ENCODE measurements around the gene STMP1. TPM values are rescaled to one million over a fixed set of nuclear protein-coding genes. Genes with fewer than 3 reads are reported as not detected.

Gene STMP1
- polyA plus RNA-seq, 1 donor (not counting 4 experiments of a cell fraction or from before 2014, with no cell fraction given): 30.5 TPM

DNA sequence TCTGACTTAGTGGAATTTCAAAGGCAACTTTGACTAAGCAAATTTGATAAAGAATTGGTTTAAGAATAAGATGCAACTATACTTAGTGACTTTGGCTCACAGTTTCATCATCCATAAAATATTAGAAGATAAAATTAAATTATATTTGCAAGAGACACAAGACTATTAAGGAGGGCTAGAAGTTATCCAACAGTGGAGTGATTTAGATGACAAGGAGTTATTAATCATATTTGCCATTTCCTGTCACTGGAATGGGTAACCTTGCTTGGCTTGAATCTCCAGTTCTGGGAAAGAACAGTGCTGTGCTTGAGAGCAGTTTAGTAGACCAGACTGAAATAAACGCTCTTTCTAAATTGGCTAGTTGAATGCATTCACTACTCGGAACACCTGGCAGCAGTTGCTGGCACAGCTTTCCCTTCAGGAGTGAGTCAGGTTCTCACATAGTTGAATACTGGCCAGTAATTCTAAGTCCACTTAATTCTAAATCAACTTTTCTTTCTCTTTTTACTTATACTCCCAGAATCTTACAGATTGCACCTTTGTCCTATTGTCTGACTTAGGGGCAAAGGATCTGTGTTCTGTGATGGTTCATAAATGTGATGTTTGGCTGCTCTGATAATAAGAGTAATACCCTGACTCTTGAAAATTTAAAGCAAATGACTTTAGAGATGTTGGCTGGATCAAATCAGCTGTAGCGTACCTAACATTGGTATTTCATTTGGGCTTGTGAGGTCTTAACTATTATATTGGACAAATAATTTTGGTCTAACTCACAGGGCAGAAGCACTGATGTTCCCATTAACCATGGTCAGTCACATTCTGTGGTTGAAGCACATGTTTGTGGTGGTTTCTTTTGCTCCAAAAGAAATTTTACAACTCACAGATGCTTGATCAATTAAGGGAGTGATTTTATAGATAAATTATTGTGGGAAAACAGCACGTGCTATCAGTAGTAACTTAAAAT is 16.6 kb downstream of the STMP1 start:
- no peaks in the 10 kb centered on the region for H3K9me1 ChIP-seq (ENCODE audit: control insufficient read depth, extremely low read depth, insufficient read depth, low read length)
- peaks cover 36% of the 10 kb centered on the region for H3K4me1 ChIP-seq (ENCODE audit: control insufficient read depth, extremely low read depth, insufficient read depth, low read length)
- peak overlapping the region in 1 of 3 experiments; percentile 21 for H3K4me3 ChIP-seq (ENCODE audit: control insufficient read depth in 2 of 3, extremely low read depth in 1 of 3, insufficient read depth in 2 of 3, low read depth in 1 of 3, low read length in 3 of 3)
- peak overlapping the region; percentile 59 for H3K27ac ChIP-seq (ENCODE audit: control insufficient read depth, insufficient read depth, low read length)
- H3K79me2 ChIP-seq (ENCODE audit: control insufficient read depth, insufficient read depth, low read length): peaks cover 9% of the 10 kb centered on the region
- TF ChIP-seq, protein P1, sequence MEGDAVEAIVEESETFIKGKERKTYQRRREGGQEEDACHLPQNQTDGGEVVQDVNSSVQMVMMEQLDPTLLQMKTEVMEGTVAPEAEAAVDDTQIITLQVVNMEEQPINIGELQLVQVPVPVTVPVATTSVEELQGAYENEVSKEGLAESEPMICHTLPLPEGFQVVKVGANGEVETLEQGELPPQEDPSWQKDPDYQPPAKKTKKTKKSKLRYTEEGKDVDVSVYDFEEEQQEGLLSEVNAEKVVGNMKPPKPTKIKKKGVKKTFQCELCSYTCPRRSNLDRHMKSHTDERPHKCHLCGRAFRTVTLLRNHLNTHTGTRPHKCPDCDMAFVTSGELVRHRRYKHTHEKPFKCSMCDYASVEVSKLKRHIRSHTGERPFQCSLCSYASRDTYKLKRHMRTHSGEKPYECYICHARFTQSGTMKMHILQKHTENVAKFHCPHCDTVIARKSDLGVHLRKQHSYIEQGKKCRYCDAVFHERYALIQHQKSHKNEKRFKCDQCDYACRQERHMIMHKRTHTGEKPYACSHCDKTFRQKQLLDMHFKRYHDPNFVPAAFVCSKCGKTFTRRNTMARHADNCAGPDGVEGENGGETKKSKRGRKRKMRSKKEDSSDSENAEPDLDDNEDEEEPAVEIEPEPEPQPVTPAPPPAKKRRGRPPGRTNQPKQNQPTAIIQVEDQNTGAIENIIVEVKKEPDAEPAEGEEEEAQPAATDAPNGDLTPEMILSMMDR (optimal IDR thresholded peaks at IDR 0.05 in 1 of 3, IDR thresholded peaks at IDR 0.05 in 1 of 3, conservative IDR thresholded peaks at IDR 0.05 in 1 of 3; ENCODE audit: extremely low read depth in 1 of 3, insufficient read depth in 2 of 3, low read length in 3 of 3): no peak
- no peak for TF ChIP-seq EZH2 (IDR thresholded peaks at IDR 0.05; ENCODE audit: low read length)
- peak overlapping the region; percentile 69 for H3K4me2 ChIP-seq (ENCODE audit: control insufficient read depth, extremely low read depth, insufficient read depth, low read depth, low read length)
- H4K20me1 ChIP-seq (ENCODE audit: control insufficient read depth, extremely low read depth, insufficient read depth, low read length): no peaks in the 10 kb centered on the region
- H3K9ac ChIP-seq (ENCODE audit: control insufficient read depth, extremely low read depth, insufficient read depth, low read length): no peak overlapping the region
- H2AFZ ChIP-seq (ENCODE audit: control insufficient read depth, low read length): no peak overlapping the region
- DNase-seq (ENCODE audit: low read depth, low spot score) (peak; percentile 62), FAIRE-seq (peak; percentile 91)
- dilution Hi-C loops (cut with MboI; ENCODE audit: extremely low pct_ligation_motif_present, low sequenced_read_pairs): no loop called here
- peaks cover 5 to 13% of the 10 kb centered on the region in 2 experiments for H3K36me3 ChIP-seq (ENCODE audit: control insufficient read depth in 2 of 2, extremely low read depth in 1 of 2, insufficient read depth in 2 of 2, low read length in 2 of 2)
- H3K27me3 ChIP-seq (ENCODE audit: control insufficient read depth, extremely low read depth, insufficient read depth, low read length): no peaks in the 10 kb centered on the region
- no peaks in the 10 kb centered on the region for H3K9me3 ChIP-seq (ENCODE audit: control insufficient read depth, low read depth, low read length)

DNA sequence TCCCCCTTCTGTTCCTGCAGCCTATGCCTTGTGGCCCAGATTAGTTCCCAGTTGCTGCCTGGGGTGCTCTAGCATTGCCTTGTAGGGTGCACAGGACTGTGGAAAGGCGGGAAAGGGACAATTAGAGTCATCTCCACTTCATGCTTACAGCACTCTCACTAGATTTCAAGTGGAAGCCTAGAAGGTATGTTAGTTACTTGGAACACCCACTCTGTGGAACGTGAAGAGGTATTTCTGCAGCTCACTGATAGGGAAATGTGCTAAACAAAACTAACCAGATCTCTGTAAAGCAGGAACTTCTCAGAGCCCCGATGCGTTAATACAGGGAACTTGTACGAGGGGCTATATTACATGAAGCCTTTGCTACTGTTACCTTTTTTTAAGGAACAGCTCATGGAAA is 19.4 kb downstream of the STMP1 start:
- Histone ChIP-seq H3K27me3 (ENCODE audit: control insufficient read depth, extremely low read depth, insufficient read depth, low read length) (no peaks in the 10 kb centered on the region), H3K4me2 (ENCODE audit: control insufficient read depth, extremely low read depth, insufficient read depth, low read depth, low read length) (no peak overlapping the region), H3K9me1 (ENCODE audit: control insufficient read depth, extremely low read depth, insufficient read depth, low read length) (no peaks in the 10 kb centered on the region), H3K27ac (ENCODE audit: control insufficient read depth, insufficient read depth, low read length) (no peak overlapping the region), H3K79me2 (ENCODE audit: control insufficient read depth, insufficient read depth, low read length) (peaks cover 3% of the 10 kb centered on the region), H3K4me1 (ENCODE audit: control insufficient read depth, extremely low read depth, insufficient read depth, low read length) (peaks cover 52% of the 10 kb centered on the region), H4K20me1 (ENCODE audit: control insufficient read depth, extremely low read depth, insufficient read depth, low read length) (no peaks in the 10 kb centered on the region), H2AFZ (ENCODE audit: control insufficient read depth, low read length) (no peak overlapping the region), H3K36me3 (ENCODE audit: control insufficient read depth in 2 of 2, extremely low read depth in 1 of 2, insufficient read depth in 2 of 2, low read length in 2 of 2) (peaks cover 4 to 11% of the 10 kb centered on the region in 2 experiments), H3K4me3 (ENCODE audit: control insufficient read depth in 2 of 3, extremely low read depth in 1 of 3, insufficient read depth in 2 of 3, low read depth in 1 of 3, low read length in 3 of 3) (no peak overlapping the region), H3K9ac (ENCODE audit: control insufficient read depth, extremely low read depth, insufficient read depth, low read length) (no peak overlapping the region), H3K9me3 (ENCODE audit: control insufficient read depth, low read depth, low read length) (no peaks in the 10 kb centered on the region)
- DNase-seq (ENCODE audit: low read depth, low spot score) (no peak), FAIRE-seq (no peak)
- dilution Hi-C loops (cut with MboI; ENCODE audit: extremely low pct_ligation_motif_present, low sequenced_read_pairs): no loop called here
- TF ChIP-seq, protein P1 (optimal IDR thresholded peaks at IDR 0.05 in 1 of 3, IDR thresholded peaks at IDR 0.05 in 1 of 3, conservative IDR thresholded peaks at IDR 0.05 in 1 of 3; ENCODE audit: extremely low read depth in 1 of 3, insufficient read depth in 2 of 3, low read length in 3 of 3): no peak
- no peak for TF ChIP-seq EZH2 (IDR thresholded peaks at IDR 0.05; ENCODE audit: low read length)

Measured in keratinocyte (primary cell).